HG02610 (cell line): ENCODE data around the gene SUPT4H1.

Experiments
- ATAC-seq: cut with Tn5 transposase; IDR thresholded peaks from one replicate; pipeline ENCODE4 v1.9.1; 2021; ENCODE audit warnings: mild to moderate bottlenecking, moderate library complexity; ENCODE audit not compliant: unreplicated experiment

Gene SUPT4H1

GRCh38 chr17:58307468-58308172 is 44.4 kb downstream of the SUPT4H1 start:
- no peak for ATAC-seq

GRCh38 chr17:58306131-58306951 is 45.7 kb downstream of the SUPT4H1 start:
- ATAC-seq = no peak

GRCh38 chr17:58305626-58306025 is 46.4 kb downstream of the SUPT4H1 start:
- no peak for ATAC-seq

GRCh38 chr17:58304750-58305486 is 47.1 kb downstream of the SUPT4H1 start:
- no peak for ATAC-seq

- peak; percentile 62 for ATAC-seq
Measured at GRCh38 chr17:58303971-58304749, 47.8 kb downstream of the SUPT4H1 start.

- ATAC-seq = no peak
Measured at GRCh38 chr17:58302919-58303585, 48.9 kb downstream of the SUPT4H1 start.

GRCh38 chr17:58302171-58302918 is 49.7 kb downstream of the SUPT4H1 start:
- no peak for ATAC-seq

GRCh38 chr17:58301504-58302150 is 50.4 kb downstream of the SUPT4H1 start:
- no peak for ATAC-seq

GRCh38 chr17:58300336-58300735 is 51.7 kb downstream of the SUPT4H1 start:
- ATAC-seq = no peak
